Activated naive CD4-positive, alpha-beta T cell treated with anti-CD3 and anti-CD28 coated beads for 36 hours (primary cell): ENCODE data around the gene TTC12. TPM values are rescaled to one million over a fixed set of nuclear protein-coding genes. Genes with fewer than 3 reads are reported as not detected.

ENCODE experiments used
- CTCF ChIA-PET: fragments of 350-600 bp; sonication (Branson Sonifier 250); formaldehyde crosslinking; loops from one replicate; lab custom pipeline; 2021; ENCODE audit warnings: antibody characterized with exemption; lab: Charles Lee
- DNase-seq: peaks from one replicate; pipeline ENCODE4 v3.0.0-alpha.2; 2020
- H3K27ac Mint-ChIP-seq: one replicate; pipeline ENCODE4 v1.8.0; 2021; ENCODE audit warnings: mild to moderate bottlenecking, mixed read lengths
- H3K27me3 Mint-ChIP-seq: one replicate; pipeline ENCODE4 v1.8.0; 2021; ENCODE audit warnings: low read depth, mixed read lengths
- H3K36me3 Mint-ChIP-seq: one replicate; pipeline ENCODE4 v1.8.0; 2021; ENCODE audit warnings: low read depth, mixed read lengths
- H3K4me1 Mint-ChIP-seq: one replicate; pipeline ENCODE4 v1.8.0; 2021; ENCODE audit warnings: low read depth, mixed read lengths
- H3K4me3 Mint-ChIP-seq: one replicate; pipeline ENCODE4 v1.8.0; 2021; ENCODE audit warnings: mild to moderate bottlenecking, moderate library complexity, mixed read lengths
- H3K9me3 Mint-ChIP-seq: one replicate; pipeline ENCODE4 v1.8.0; 2021; ENCODE audit warnings: mixed read lengths
- intact Hi-C: fragments of 100-400 bp; cut with micrococcal nuclease; formaldehyde crosslinking; loops from one replicate; pipeline ENCODE4 v1.15.1; 2023
- total RNA-seq, 2 experiments: library from RNA; stranded (reverse); gene quantifications; one replicate each; pipeline ENCODE4 v1.2.3, GENCODE V29; 2021

TTC12 gene
- total RNA-seq, 2 experiments from 2014 or later, result 4.1 to 7.4 TPM

- Mint-ChIP-seq H3K36me3 (no peaks in the 10 kb centered on the region), H3K4me3 (no peak overlapping the region), H3K4me1 (no peaks in the 10 kb centered on the region), H3K27ac (no peak overlapping the region), H3K9me3 (no peaks in the 10 kb centered on the region), H3K27me3 (peaks cover 6% of the 10 kb centered on the region)
- no peak for DNase-seq
- CTCF ChIA-PET, result no interaction called here
- intact Hi-C loops, result no loop called here
Measured at GRCh38 chr11:113389272-113389671, 74.9 kb downstream of the TTC12 start.

- H3K4me1 Mint-ChIP-seq, result no peaks in the 10 kb centered on the region
- H3K27ac Mint-ChIP-seq, result no peak overlapping the region
- DNase-seq, result no peak
- H3K9me3 Mint-ChIP-seq, result no peaks in the 10 kb centered on the region
- no peak overlapping the region for H3K4me3 Mint-ChIP-seq
- peaks cover under 1% of the 10 kb centered on the region for H3K27me3 Mint-ChIP-seq
- CTCF ChIA-PET, result no interaction called here
- intact Hi-C loops, result no loop called here
- no peaks in the 10 kb centered on the region for H3K36me3 Mint-ChIP-seq
Measured at GRCh38 chr11:113392236-113392921, 78.0 kb downstream of the TTC12 start.

GRCh38 chr11:113393501-113393985 lies 79.2 kb downstream of the TTC12 start:
- DNase-seq, result no peak
- intact Hi-C loops, result no loop called here
- Mint-ChIP-seq H3K27ac (no peak overlapping the region), H3K9me3 (no peaks in the 10 kb centered on the region), H3K36me3 (no peaks in the 10 kb centered on the region), H3K4me1 (no peaks in the 10 kb centered on the region), H3K27me3 (no peaks in the 10 kb centered on the region), H3K4me3 (no peak overlapping the region)
- CTCF ChIA-PET, result no interaction called here

DNA sequence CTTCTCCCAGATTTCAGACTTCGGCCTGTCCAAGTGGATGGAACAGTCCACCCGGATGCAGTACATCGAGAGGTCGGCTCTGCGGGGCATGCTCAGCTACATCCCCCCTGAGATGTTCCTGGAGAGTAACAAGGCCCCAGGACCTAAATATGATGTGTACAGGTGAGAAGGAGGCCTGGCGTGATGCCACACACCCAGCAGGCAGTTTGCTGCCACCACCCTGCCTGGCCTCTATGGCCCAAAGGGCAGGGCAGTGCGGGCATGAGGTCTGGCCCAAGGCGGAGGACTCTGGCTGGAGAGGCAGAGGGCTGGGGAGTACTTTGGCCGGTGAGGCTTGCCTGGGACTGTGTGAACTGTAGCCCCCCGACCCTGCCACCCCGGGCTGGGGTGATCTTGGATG lies 80.5 kb downstream of the TTC12 start:
- Mint-ChIP-seq H3K9me3 (no peaks in the 10 kb centered on the region), H3K4me1 (no peaks in the 10 kb centered on the region), H3K36me3 (no peaks in the 10 kb centered on the region), H3K4me3 (no peak overlapping the region), H3K27ac (no peak overlapping the region), H3K27me3 (no peaks in the 10 kb centered on the region)
- CTCF ChIA-PET, result no interaction called here
- intact Hi-C loops, result no loop called here
- DNase-seq, result no peak

DNA sequence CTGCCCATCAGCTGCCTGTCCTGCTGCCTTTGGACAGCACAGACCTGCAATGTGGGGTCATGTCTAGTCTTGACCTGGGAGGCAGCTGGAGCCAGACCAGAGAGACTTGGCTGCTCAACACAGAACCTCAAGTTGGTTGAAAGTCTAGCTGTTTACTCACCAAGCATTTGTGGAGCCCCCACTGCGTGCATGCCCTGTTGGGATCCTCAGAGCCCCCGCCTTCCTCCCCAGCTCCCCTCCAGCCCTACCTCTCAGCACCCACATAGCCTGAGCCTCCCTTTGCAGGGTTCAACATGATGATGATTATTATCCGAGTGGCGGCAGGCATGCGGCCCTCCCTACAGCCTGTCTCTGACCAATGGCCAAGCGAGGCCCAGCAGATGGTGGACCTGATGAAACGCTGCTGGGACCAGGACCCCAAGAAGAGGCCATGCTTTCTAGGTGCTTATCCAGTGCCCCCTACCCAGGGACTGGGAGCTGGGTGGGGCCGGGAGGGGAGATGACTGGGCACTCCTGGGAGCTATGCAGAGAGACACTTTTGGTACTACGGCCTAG lies 81.5 kb downstream of the TTC12 start:
- DNase-seq, result no peak
- no peaks in the 10 kb centered on the region for H3K4me1 Mint-ChIP-seq
- intact Hi-C loops, result no loop called here
- H3K36me3 Mint-ChIP-seq, result no peaks in the 10 kb centered on the region
- no peak overlapping the region for H3K4me3 Mint-ChIP-seq
- no peaks in the 10 kb centered on the region for H3K9me3 Mint-ChIP-seq
- H3K27me3 Mint-ChIP-seq, result no peaks in the 10 kb centered on the region
- no peak overlapping the region for H3K27ac Mint-ChIP-seq
- CTCF ChIA-PET, result interaction anchor here (0.6 kb wide), 1 partner anchor 15 kb away, joined by 4 read pairs; no protein-coding TSS in a partner anchor

DNA sequence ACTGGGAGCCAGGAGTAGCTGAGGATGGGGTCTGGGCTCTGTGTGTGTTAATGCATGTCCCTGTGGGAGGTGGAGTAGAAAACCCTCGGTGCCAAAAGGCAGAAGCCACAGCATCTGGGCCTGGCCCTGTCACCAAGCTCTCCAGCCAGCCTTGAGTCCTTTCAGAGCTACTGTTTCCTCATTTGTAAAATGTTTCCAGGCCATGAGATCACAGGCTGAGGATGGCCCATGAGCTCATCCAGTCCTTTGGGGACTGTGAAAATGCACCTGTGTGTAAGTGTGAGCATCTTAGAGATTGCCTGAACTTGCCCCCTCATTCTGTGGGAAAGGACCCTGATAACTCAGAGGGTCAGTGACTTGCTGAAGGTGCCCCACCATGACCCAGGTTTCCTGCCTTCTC lies 82.3 kb downstream of the TTC12 start:
- H3K27ac Mint-ChIP-seq, result no peak overlapping the region
- H3K4me3 Mint-ChIP-seq, result no peak overlapping the region
- no peak for DNase-seq
- CTCF ChIA-PET, result interaction anchor here (0.6 kb wide), 1 partner anchor 16 kb away, joined by 4 read pairs; no protein-coding TSS in a partner anchor
- no peaks in the 10 kb centered on the region for H3K27me3 Mint-ChIP-seq
- no peaks in the 10 kb centered on the region for H3K4me1 Mint-ChIP-seq
- H3K9me3 Mint-ChIP-seq, result no peaks in the 10 kb centered on the region
- no peaks in the 10 kb centered on the region for H3K36me3 Mint-ChIP-seq
- intact Hi-C loops, result no loop called here

- H3K36me3 Mint-ChIP-seq, result no peaks in the 10 kb centered on the region
- H3K4me3 Mint-ChIP-seq, result no peak overlapping the region
- no peak overlapping the region for H3K27ac Mint-ChIP-seq
- no peak for DNase-seq
- H3K9me3 Mint-ChIP-seq, result no peaks in the 10 kb centered on the region
- intact Hi-C loops, result no loop called here
- no peaks in the 10 kb centered on the region for H3K4me1 Mint-ChIP-seq
- CTCF ChIA-PET, result interaction anchor here (0.6 kb wide), 1 partner anchor 42 kb away, joined by 3 read pairs; no protein-coding TSS in a partner anchor
- H3K27me3 Mint-ChIP-seq, result no peaks in the 10 kb centered on the region
Measured at GRCh38 chr11:113397212-113397611, 82.8 kb downstream of the TTC12 start.

GRCh38 chr11:113397821-113398220 lies 83.4 kb downstream of the TTC12 start:
- H3K27ac Mint-ChIP-seq, result no peak overlapping the region
- CTCF ChIA-PET, result no interaction called here
- H3K4me1 Mint-ChIP-seq, result no peaks in the 10 kb centered on the region
- no peaks in the 10 kb centered on the region for H3K9me3 Mint-ChIP-seq
- intact Hi-C loops, result no loop called here
- no peaks in the 10 kb centered on the region for H3K36me3 Mint-ChIP-seq
- no peak overlapping the region for H3K4me3 Mint-ChIP-seq
- DNase-seq, result no peak
- no peaks in the 10 kb centered on the region for H3K27me3 Mint-ChIP-seq

- H3K4me1 Mint-ChIP-seq, result no peaks in the 10 kb centered on the region
- no peaks in the 10 kb centered on the region for H3K36me3 Mint-ChIP-seq
- H3K9me3 Mint-ChIP-seq, result no peaks in the 10 kb centered on the region
- no peak overlapping the region for H3K4me3 Mint-ChIP-seq
- CTCF ChIA-PET, result no interaction called here
- DNase-seq, result no peak
- no peak overlapping the region for H3K27ac Mint-ChIP-seq
- H3K27me3 Mint-ChIP-seq, result no peaks in the 10 kb centered on the region
- intact Hi-C loops, result no loop called here
Measured at GRCh38 chr11:113398669-113399430, 84.5 kb downstream of the TTC12 start.

- no peak overlapping the region for H3K4me3 Mint-ChIP-seq
- no peak overlapping the region for H3K27ac Mint-ChIP-seq
- no peaks in the 10 kb centered on the region for H3K4me1 Mint-ChIP-seq
- H3K36me3 Mint-ChIP-seq, result no peaks in the 10 kb centered on the region
- DNase-seq, result no peak
- CTCF ChIA-PET, result no interaction called here
- H3K27me3 Mint-ChIP-seq, result no peaks in the 10 kb centered on the region
- intact Hi-C loops, result no loop called here
- H3K9me3 Mint-ChIP-seq, result no peaks in the 10 kb centered on the region
Measured at GRCh38 chr11:113400631-113401230, 86.3 kb downstream of the TTC12 start.

GRCh38 chr11:113401718-113402117 lies 87.3 kb downstream of the TTC12 start:
- intact Hi-C loops, result no loop called here
- Mint-ChIP-seq H3K4me3 (no peak overlapping the region), H3K27ac (no peak overlapping the region), H3K36me3 (no peaks in the 10 kb centered on the region), H3K9me3 (no peaks in the 10 kb centered on the region), H3K4me1 (no peaks in the 10 kb centered on the region), H3K27me3 (no peaks in the 10 kb centered on the region)
- CTCF ChIA-PET, result no interaction called here
- DNase-seq, result no peak

GRCh38 chr11:113404859-113405430 lies 90.6 kb downstream of the TTC12 start:
- Mint-ChIP-seq H3K4me3 (no peak overlapping the region), H3K27me3 (no peaks in the 10 kb centered on the region), H3K36me3 (no peaks in the 10 kb centered on the region), H3K4me1 (no peaks in the 10 kb centered on the region), H3K27ac (no peak overlapping the region), H3K9me3 (no peaks in the 10 kb centered on the region)
- CTCF ChIA-PET, result interaction anchor here (0.6 kb wide), 1 partner anchor 90 kb away, joined by 4 read pairs; no protein-coding TSS in a partner anchor
- intact Hi-C loops, result no loop called here
- DNase-seq, result no peak
